ENCODE data around the gene SMIM41. TPM values are rescaled to one million over a fixed set of nuclear protein-coding genes. Genes with fewer than 3 reads are reported as not detected.

The SMIM41 gene
- total RNA-seq, 1 donor from 2014 or later = not detected

GRCh38 chr12:52151837-52152783 lies 72.6 kb downstream of the SMIM41 start:
- peak; percentile 73 for ATAC-seq
- intact Hi-C loops (cut with micrococcal nuclease) = loop anchor here (10.0 kb wide), 2 partner anchors 353 to 723 kb away; no protein-coding TSS in a partner anchor
- peak; percentile 86 for DNase-seq

GRCh38 chr12:52152905-52153317 lies 73.4 kb downstream of the SMIM41 start:
- intact Hi-C loops (cut with micrococcal nuclease) = loop anchor here (10.0 kb wide), 2 partner anchors 352 to 722 kb away; no protein-coding TSS in a partner anchor
- no peak for DNase-seq
- no peak for ATAC-seq

DNA sequence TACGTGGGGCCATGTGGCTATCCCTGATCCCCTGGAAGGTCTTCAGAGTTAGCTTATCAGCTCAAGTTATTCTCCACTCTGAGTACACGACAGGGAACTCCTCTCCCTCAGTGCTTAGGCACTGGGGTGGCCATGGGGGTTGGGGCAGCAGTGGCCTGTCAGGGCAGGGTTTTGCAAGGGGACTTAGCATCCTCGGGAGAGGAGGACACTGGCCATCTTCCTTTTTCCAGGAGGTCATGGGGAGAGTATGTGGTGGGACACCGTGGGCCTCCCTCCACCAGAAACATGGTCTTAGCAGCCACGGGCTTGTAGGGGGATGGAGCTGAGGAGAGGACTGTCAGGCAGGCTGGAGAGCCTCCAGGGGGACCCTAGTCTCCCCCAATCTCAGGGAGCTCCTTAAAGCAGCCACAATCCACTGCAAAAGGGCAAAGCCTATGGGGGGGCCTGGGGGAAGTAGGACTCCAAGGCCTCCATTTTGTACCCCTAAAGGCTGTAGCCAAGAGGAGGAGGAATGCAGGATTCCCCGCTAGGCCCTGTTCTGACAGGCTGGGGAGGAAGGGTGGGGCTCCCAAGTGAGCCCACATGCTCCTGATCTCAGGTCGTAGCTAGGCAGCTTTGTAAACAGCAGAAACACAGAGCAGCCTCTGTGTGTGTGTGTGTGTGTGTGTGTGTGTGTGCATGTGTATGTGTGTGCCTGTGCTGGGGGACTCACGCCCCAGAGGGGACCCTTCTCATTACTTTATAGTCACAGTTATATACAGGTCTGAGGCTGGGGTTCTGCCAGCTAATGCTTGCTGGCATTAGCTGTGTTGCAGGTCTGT lies 75.8 kb downstream of the SMIM41 start:
- DNase-seq = no peak
- intact Hi-C loops (cut with micrococcal nuclease) = loop anchor here (5.0 to 10.0 kb wide), 4 partner anchors 122 to 720 kb away; no protein-coding TSS in a partner anchor
- peak; percentile 10 for ATAC-seq

DNA sequence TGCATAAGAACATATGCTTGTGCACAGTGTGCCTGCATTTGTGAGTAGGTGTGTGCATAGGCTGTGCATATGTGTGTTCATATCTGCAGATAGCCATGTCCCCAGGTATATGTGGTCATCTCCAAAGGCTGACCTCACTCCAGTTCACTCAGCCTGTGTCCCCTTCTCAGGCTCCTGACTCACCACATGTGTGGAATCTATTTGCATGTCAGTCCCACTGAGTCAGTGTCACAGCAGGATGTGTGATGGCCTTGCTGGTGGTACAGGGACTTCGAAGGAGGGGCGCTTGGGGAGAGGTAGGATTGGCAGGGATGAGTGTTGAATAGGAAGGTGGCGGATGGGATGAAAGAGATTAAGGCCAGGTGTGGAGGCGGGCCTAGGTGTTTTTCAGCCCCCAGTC lies 76.8 kb downstream of the SMIM41 start:
- intact Hi-C loops (cut with micrococcal nuclease) = loop anchor here (5.0 to 10.0 kb wide), 4 partner anchors 121 to 718 kb away; no protein-coding TSS in a partner anchor
- ATAC-seq = no peak
- DNase-seq = no peak

GRCh38 chr12:52156757-52157565 lies 77.5 kb downstream of the SMIM41 start:
- intact Hi-C loops (cut with micrococcal nuclease) = loop anchor here (5.0 to 10.0 kb wide), 4 partner anchors 120 to 718 kb away; no protein-coding TSS in a partner anchor
- ATAC-seq (peak; percentile 74), DNase-seq (peak; percentile 86)

DNA sequence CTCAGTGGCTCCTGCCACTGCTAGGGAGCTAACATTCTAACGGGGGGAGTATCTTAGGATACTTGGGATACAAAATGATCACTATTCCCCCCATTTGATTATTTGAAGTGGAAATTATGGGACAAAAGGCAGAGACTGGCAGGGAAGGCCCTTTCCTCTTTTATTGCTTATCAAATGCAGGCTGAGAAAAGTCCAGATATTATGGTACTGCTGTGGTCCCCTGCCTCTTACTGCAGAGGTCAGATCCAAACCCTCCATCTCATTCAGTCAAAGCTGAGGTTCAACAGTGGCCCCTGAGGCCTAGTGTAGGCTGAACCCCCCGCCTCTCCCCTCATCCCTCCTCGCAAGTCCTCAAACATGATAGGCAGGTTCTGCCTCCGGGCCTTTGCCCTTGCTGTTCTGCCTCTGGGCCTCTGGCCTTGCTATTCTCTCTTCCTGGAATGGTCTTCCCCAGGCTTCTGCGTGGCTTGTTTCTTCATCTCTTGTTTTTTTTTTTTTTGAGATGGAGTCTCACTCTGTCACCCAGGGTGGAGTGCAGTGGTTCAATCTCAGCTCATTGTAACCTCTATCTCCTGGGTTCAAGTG lies 78.2 kb downstream of the SMIM41 start:
- no peak for DNase-seq
- ATAC-seq = no peak
- intact Hi-C loops (cut with micrococcal nuclease) = loop anchor here (5.0 to 10.0 kb wide), 4 partner anchors 120 to 717 kb away; no protein-coding TSS in a partner anchor

Other genes starting within 250 kb of the SMIM41 start
- gene FIGNL2, start 231.0 kb upstream of the SMIM41 start, total RNA-seq = 0.35 TPM
- gene ANKRD33, start 191.6 kb upstream of the SMIM41 start, total RNA-seq = not detected
- gene ACVRL1, start 172.2 kb upstream of the SMIM41 start, total RNA-seq = 31.7 TPM
- 11.2 TPM for gene ACVR1B, start 128.0 kb upstream of the SMIM41 start, total RNA-seq
- gene TAMALIN, start 72.8 kb upstream of the SMIM41 start, total RNA-seq = 22.2 TPM
- gene NR4A1, start 28.3 kb upstream of the SMIM41 start, total RNA-seq = 58.9 TPM
- 26.5 TPM for gene ATG101, start 9.7 kb upstream of the SMIM41 start, total RNA-seq
- gene KRT80, start 112.3 kb downstream of the SMIM41 start, total RNA-seq = not detected
- gene KRT7, start 153.5 kb downstream of the SMIM41 start, total RNA-seq = 0.69 TPM
- not detected for gene KRT86, start 194.9 kb downstream of the SMIM41 start, total RNA-seq
- gene KRT81, start 211.8 kb downstream of the SMIM41 start, total RNA-seq = not detected
- gene KRT83, start 241.7 kb downstream of the SMIM41 start, total RNA-seq = not detected